HepG2 (cell line): ENCODE results near the gene RERG. TPM values are rescaled to one million over a fixed set of nuclear protein-coding genes. Genes with fewer than 3 reads are reported as not detected.
A peak's percentile ranks its signal among the peaks of the same experiment; 100 is the strongest.

Experiments
- ATAC-seq: fragments of 200-7000 bp; cut with Tn5 transposase; 3 replicates; pipeline ENCODE4 v1.9.1; 2020; ENCODE audit warnings: mild to moderate bottlenecking, moderate library complexity
- BruUV-seq: library from RNA; stranded (reverse); fragments of 400-500 nt; replicated peaks from 2 replicates; lab custom pipeline; 2021; lab: Mats Ljungman, UMichigan
- CTCF ChIA-PET: fragments of 300-600 bp; formaldehyde crosslinking; extraction: SDS; loops from one replicate; lab custom pipeline; 2021; ENCODE audit warnings: low total read pairs, inconsistent platforms, low intra/inter-chr PET ratio; lab: Yijun Ruan, JAX
- POLR2A ChIA-PET: fragments of 350-600 bp; sonication (Branson Sonifier 250); formaldehyde crosslinking; loops from one replicate; lab custom pipeline; 2020; ENCODE audit warnings: antibody characterized with exemption, inconsistent platforms; lab: Yijun Ruan, JAX
- DNase-seq: peaks from one replicate; pipeline ENCODE4 v3.0.0-alpha.2; 2015; ENCODE audit warnings: low spot score
- FAIRE-seq: peaks from 3 replicates; lab custom pipeline; 2011; peaks lifted over from hg19 to GRCh38; lab: Jason Lieb, UNC
- H2AFZ ChIP-seq: one replicate; pipeline ENCODE4 v1.6.1; 2011; ENCODE audit warnings: low read length, inconsistent platforms
- H3K27ac ChIP-seq: fragments of 300-600 bp; 3 replicates; pipeline ENCODE4 v1.8.0; 2011; ENCODE audit warnings: mixed run types, mild to moderate bottlenecking, mixed read lengths, low read length, inconsistent platforms; ENCODE audit not compliant: insufficient read depth; ENCODE audit errors: extremely low read length
- H3K27me3 ChIP-seq, 2 experiments: fragments of 200-600 bp in 1 of 2; 2 replicates in 1 of 2; 3 replicates in 1 of 2; pipeline versions ENCODE4 v1.6.0 to v1.8.0; 2011; ENCODE audit warnings: low read length in 2 of 2, mild to moderate bottlenecking in 2 of 2, moderate library complexity in 2 of 2, inconsistent platforms in 1 of 2; ENCODE audit not compliant: insufficient read depth in 2 of 2, control insufficient read depth in 1 of 2
- H3K36me3 ChIP-seq, 2 experiments: fragments of 200-600 bp in 1 of 2; replicated peaks in 1 of 2; 2 replicates in 1 of 2; 3 replicates in 1 of 2; pipeline versions ENCODE4 v1.5.1 to v1.8.0; 2011; ENCODE audit warnings: low read length in 2 of 2, inconsistent platforms in 1 of 2; ENCODE audit not compliant: insufficient read depth in 2 of 2, control insufficient read depth in 1 of 2
- H3K4me1 ChIP-seq: 2 replicates; pipeline ENCODE4 v1.5.1; 2012; ENCODE audit warnings: low read length, inconsistent platforms; ENCODE audit not compliant: insufficient read depth
- H3K4me2 ChIP-seq: 2 replicates; pipeline ENCODE4 v1.6.0; 2011; ENCODE audit warnings: low read depth, low read length, inconsistent platforms
- H3K4me3 ChIP-seq, 3 experiments: fragments of 200-600 bp in 1 of 3; sonication (generic), shearing (Covaris generic) in 1 of 3; replicated peaks in 1 of 3; 2 replicates each; pipeline ENCODE4 v1.5.1; 2011 to 2016; ENCODE audit warnings: low read length in 3 of 3, inconsistent platforms in 2 of 3, low read depth in 2 of 3, mild to moderate bottlenecking in 2 of 3, control low read depth in 1 of 3, mixed read lengths in 1 of 3; ENCODE audit not compliant: insufficient read depth in 1 of 3
- H3K79me2 ChIP-seq: one replicate; pipeline ENCODE4 v1.6.1; 2011; ENCODE audit warnings: low read length, inconsistent platforms; ENCODE audit not compliant: insufficient read depth
- H3K9ac ChIP-seq: 2 replicates; pipeline ENCODE4 v1.6.0; 2011; ENCODE audit warnings: mild to moderate bottlenecking, low read depth, low read length, inconsistent platforms; ENCODE audit not compliant: insufficient read depth
- H3K9me3 ChIP-seq: 2 replicates; pipeline ENCODE4 v1.5.1; 2012; ENCODE audit warnings: mild to moderate bottlenecking, low read length
- H4K20me1 ChIP-seq: 2 replicates; pipeline ENCODE4 v1.6.0; 2011; ENCODE audit warnings: inconsistent platforms, mild to moderate bottlenecking, low read length, moderate library complexity; ENCODE audit not compliant: insufficient read depth
- FOXA3 ChIP-seq: IDR thresholded peaks from 2 replicates; pipeline ENCODE4 v1.6.1; 2016; ENCODE audit warnings: missing genetic modification reagents, missing compliant biosample characterization
- MAFF ChIP-seq: IDR thresholded peaks from 2 replicates; pipeline ENCODE4 v1.6.1; 2011; ENCODE audit warnings: low read depth, low read length, improper control_type of control experiment
- MAFK ChIP-seq, 2 experiments: IDR thresholded peaks in 1 of 2; conservative IDR thresholded peaks in 1 of 2; 2 replicates each; pipeline ENCODE4 v1.6.1; 2011; ENCODE audit warnings: improper control_type of control experiment in 2 of 2, low read length in 2 of 2
- MXI1 ChIP-seq: IDR thresholded peaks from 3 replicates; pipeline ENCODE4 v1.6.1; 2012; ENCODE audit warnings: low read depth, low read length, inconsistent platforms, borderline replicate concordance
- ZNF253 ChIP-seq: sonication (generic); formaldehyde crosslinking; IDR thresholded peaks from 2 replicates; pipeline ENCODE4 v1.8.0; 2022; ENCODE audit warnings: mild to moderate bottlenecking, missing genetic modification reagents, borderline replicate concordance
- ZNF83 ChIP-seq: sonication (generic); formaldehyde crosslinking; IDR thresholded peaks from 2 replicates; pipeline ENCODE4 v1.4.0; 2020; ENCODE audit warnings: missing genetic modification reagents, mild to moderate bottlenecking, borderline replicate concordance
- WGBS: methylation state at CpG from one replicate; pipeline ENCODE4 v1.1.6; 2017; ENCODE audit warnings: low lambda C conversion rate; 5-methylcytosine and 5-hydroxymethylcytosine counted together
- in situ Hi-C: cut with HindIII; loops from 2 replicates; pipeline ENCODE4 v1.10.0; 2017; ENCODE audit warnings: low pct_unique_long_range_greater_than_20kb; ENCODE audit not compliant: extremely low pct_ligation_motif_present
- intact Hi-C: fragments of 100-400 bp; cut with micrococcal nuclease; formaldehyde crosslinking; loops from one replicate; pipeline ENCODE4 v1.10.0; 2022; ENCODE audit not compliant: unreplicated experiment
- polyA plus RNA-seq, 8 experiments: library from polyadenylated mRNA; depleted of rRNA in 3 of 8; stranded (reverse) in 7 of 8; unstranded in 1 of 8; fragments of >200 nt; fragmentation: Illumina TruSeq in 4 of 8; extraction: Trizol in 4 of 8; gene quantifications; 2 replicates each; pipeline versions ENCODE4 v1.2.1 to v1.2.3, GENCODE V29; 2011 to 2016; ENCODE audit warnings: low read depth in 4 of 8, missing spikeins in 1 of 8, mixed read lengths in 1 of 8; ENCODE audit not compliant: insufficient read depth in 1 of 8
- total RNA-seq, 5 experiments: library from RNA; depleted of rRNA; stranded (reverse); fragments of >200 nt; fragmentation: Illumina TruSeq; extraction: Trizol; gene quantifications; 2 replicates each; pipeline ENCODE4 v1.2.3, GENCODE V29; 2016; ENCODE audit warnings: low read depth in 1 of 5
- TF ChIP-seq, protein P1 (sequence below): sonication (generic); formaldehyde crosslinking; IDR thresholded peaks from 2 replicates; pipeline ENCODE4 v1.4.0; 2020; ENCODE audit warnings: mild to moderate bottlenecking, missing genetic modification reagents
- TF ChIP-seq, protein P2 (sequence below): sonication (generic); formaldehyde crosslinking; IDR thresholded peaks from 2 replicates; pipeline ENCODE4 v1.4.0; 2020; ENCODE audit warnings: missing genetic modification reagents, borderline replicate concordance
- TF ChIP-seq, protein P3 (sequence below): fragments of 450-650 bp; IDR thresholded peaks from 2 replicates; pipeline ENCODE4 v1.6.1; 2017

RERG gene
- total and polyA plus RNA-seq, 2 of the 13 experiments (the other 11 are each of a cell fraction or from before 2014, with no cell fraction given), result not detected

DNA sequence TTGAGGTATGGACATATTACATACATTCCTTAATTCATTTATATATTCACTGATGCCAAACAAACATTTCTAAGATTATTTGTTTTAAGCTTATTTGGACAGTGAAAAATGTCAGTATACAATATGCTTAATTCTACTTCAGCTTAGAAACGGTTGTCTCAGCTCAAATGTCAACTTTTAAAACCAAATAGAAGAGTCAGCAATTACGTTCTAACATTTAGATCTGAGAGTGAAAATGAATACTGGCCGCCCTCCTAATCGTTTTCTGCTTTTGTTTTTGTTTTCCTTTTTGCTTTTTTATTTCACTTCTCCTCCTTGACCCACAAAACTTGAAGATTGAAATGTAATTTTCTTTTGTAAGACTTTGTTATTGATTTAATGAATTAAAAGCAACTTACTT, 19.7 kb upstream of the RERG start:
- WGBS, result 4% methylated on average over 4 of the region's 4 CpGs
- H3K9me3 ChIP-seq, result no peaks in the 10 kb centered on the region
- no peaks in the 10 kb centered on the region for H3K79me2 ChIP-seq
- FAIRE-seq (no peak), DNase-seq (no peak), ATAC-seq (no peak)
- H3K36me3 ChIP-seq, result no peaks in the 10 kb centered on the region
- no peak overlapping the region for H3K27ac ChIP-seq
- intact Hi-C loops (no loop called here), in situ Hi-C loops (no loop called here)
- no peak overlapping the region for H3K4me3 ChIP-seq
- H3K9ac ChIP-seq, result no peak overlapping the region
- POLR2A ChIA-PET, result no interaction called here
- no peaks in the 10 kb centered on the region for H4K20me1 ChIP-seq
- CTCF ChIA-PET, result no interaction called here
- H3K4me1 ChIP-seq, result no peaks in the 10 kb centered on the region
- no peak overlapping the region for H2AFZ ChIP-seq
- TF ChIP-seq FOXA3 (CRISPR knock-in tag), result no peak
- peak; percentile 41 for TF ChIP-seq MAFF
- peak; percentile 43 to 52 for TF ChIP-seq MAFK (conservative IDR thresholded peaks at IDR 0.05 in 1 of 2, IDR thresholded peaks at IDR 0.05 in 1 of 2; ENCODE audit: low read length in 2 of 2)
- TF ChIP-seq, all 625 proteins: peak for 2
- no peaks in the 10 kb centered on the region for H3K27me3 ChIP-seq
- H3K4me2 ChIP-seq, result no peak overlapping the region
- BruUV-seq, result no TSS peak

DNA sequence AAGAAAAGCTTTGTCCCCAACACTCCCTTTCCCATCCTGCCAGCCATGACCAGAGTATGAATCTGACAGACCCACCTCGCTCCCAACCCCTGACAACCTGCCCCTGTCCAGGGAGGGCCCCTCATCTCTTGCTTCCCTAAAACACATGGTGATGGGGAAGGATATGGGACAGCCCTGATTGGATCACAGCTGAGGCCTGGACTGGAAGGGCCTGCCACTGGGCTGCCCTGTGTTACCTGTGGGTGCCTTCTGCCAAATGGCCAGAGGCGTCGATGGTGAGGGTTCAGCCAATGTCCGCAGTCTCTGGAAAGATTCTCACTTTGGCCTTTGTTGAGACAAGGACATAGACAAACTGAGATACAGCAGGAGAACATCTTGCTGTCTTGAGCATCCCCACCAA, 13.3 kb upstream of the RERG start:
- Histone ChIP-seq H3K4me1 (no peaks in the 10 kb centered on the region), H4K20me1 (no peaks in the 10 kb centered on the region), H2AFZ (no peak overlapping the region), H3K79me2 (no peaks in the 10 kb centered on the region), H3K9me3 (no peaks in the 10 kb centered on the region), H3K27me3 (no peaks in the 10 kb centered on the region), H3K4me2 (no peak overlapping the region), H3K9ac (no peak overlapping the region), H3K27ac (no peak overlapping the region), H3K4me3 (no peak overlapping the region), H3K36me3 (no peaks in the 10 kb centered on the region)
- intact Hi-C loops, result no loop called here
- BruUV-seq, result no TSS peak
- in situ Hi-C loops, result no loop called here
- ATAC-seq (peak; percentile 58), FAIRE-seq (no peak), DNase-seq (no peak)
- ChIA-PET POLR2A (no interaction called here), CTCF (no interaction called here)
- TF ChIP-seq, protein P1, sequence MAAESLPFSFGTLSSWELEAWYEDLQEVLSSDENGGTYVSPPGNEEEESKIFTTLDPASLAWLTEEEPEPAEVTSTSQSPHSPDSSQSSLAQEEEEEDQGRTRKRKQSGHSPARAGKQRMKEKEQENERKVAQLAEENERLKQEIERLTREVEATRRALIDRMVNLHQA, result no peak
- TF ChIP-seq MXI1 (no peak), ZNF253 (no peak), ZNF83 (CRISPR knock-in tag) (no peak)
- TF ChIP-seq, protein P2, sequence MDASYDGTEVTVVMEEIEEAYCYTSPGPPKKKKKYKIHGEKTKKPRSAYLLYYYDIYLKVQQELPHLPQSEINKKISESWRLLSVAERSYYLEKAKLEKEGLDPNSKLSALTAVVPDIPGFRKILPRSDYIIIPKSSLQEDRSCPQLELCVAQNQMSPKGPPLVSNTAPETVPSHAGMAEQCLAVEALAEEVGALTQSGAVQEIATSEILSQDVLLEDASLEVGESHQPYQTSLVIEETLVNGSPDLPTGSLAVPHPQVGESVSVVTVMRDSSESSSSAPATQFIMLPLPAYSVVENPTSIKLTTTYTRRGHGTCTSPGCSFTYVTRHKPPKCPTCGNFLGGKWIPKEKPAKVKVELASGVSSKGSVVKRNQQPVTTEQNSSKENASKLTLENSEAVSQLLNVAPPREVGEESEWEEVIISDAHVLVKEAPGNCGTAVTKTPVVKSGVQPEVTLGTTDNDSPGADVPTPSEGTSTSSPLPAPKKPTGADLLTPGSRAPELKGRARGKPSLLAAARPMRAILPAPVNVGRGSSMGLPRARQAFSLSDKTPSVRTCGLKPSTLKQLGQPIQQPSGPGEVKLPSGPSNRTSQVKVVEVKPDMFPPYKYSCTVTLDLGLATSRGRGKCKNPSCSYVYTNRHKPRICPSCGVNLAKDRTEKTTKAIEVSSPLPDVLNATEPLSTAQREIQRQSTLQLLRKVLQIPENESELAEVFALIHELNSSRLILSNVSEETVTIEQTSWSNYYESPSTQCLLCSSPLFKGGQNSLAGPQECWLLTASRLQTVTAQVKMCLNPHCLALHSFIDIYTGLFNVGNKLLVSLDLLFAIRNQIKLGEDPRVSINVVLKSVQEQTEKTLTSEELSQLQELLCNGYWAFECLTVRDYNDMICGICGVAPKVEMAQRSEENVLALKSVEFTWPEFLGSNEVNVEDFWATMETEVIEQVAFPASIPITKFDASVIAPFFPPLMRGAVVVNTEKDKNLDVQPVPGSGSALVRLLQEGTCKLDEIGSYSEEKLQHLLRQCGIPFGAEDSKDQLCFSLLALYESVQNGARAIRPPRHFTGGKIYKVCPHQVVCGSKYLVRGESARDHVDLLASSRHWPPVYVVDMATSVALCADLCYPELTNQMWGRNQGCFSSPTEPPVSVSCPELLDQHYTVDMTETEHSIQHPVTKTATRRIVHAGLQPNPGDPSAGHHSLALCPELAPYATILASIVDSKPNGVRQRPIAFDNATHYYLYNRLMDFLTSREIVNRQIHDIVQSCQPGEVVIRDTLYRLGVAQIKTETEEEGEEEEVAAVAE (CRISPR knock-in tag), result no peak
- TF ChIP-seq, protein P3, sequence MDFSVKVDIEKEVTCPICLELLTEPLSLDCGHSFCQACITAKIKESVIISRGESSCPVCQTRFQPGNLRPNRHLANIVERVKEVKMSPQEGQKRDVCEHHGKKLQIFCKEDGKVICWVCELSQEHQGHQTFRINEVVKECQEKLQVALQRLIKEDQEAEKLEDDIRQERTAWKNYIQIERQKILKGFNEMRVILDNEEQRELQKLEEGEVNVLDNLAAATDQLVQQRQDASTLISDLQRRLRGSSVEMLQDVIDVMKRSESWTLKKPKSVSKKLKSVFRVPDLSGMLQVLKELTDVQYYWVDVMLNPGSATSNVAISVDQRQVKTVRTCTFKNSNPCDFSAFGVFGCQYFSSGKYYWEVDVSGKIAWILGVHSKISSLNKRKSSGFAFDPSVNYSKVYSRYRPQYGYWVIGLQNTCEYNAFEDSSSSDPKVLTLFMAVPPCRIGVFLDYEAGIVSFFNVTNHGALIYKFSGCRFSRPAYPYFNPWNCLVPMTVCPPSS, result no peak
- WGBS, result 0% methylated on average over 2 of the region's 4 CpGs
